Colon (tissue), 2 donors: ENCODE measurements around the gene YEATS2.

Experiments
- FAIRE-seq: peaks from 2 replicates; lab custom pipeline; 2012; peaks lifted over from hg19 to GRCh38; lab: Jason Lieb, UNC
- donor health status: control.
- donor health status: control.

The YEATS2 gene

DNA sequence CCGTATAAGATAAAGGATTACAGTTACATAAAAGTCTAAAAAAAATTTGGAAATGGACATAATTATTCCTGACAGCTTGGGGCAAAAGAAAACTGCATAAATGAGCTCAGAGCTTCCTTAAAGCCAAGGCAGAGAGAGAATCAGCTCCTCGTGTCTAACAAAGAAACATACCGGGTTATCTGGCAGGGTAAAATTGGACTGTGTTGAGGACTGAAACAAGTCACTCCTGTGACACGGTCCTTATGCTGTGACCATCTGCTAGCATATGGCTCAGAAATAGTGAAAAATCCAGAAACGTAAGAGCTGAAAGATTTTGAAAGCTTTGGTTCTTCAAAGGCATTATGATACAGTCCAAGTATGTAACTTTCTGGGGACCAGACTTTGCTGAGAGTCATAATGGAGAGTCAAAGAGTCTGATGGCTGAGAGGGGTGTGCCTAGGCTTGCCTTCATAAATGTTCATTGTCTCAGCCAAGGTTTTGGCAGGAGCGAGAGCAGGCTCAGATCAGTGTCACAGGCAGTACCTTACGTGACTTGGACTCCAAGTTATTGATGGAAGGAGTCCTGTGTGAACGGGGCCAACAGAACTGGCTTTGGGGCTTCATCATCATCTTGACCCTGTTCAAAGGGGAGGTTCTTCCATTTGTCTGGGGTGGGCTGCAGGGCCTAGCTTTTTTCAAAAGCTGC lies 115.3 kb downstream of the YEATS2 start:
- FAIRE-seq: no peak

DNA sequence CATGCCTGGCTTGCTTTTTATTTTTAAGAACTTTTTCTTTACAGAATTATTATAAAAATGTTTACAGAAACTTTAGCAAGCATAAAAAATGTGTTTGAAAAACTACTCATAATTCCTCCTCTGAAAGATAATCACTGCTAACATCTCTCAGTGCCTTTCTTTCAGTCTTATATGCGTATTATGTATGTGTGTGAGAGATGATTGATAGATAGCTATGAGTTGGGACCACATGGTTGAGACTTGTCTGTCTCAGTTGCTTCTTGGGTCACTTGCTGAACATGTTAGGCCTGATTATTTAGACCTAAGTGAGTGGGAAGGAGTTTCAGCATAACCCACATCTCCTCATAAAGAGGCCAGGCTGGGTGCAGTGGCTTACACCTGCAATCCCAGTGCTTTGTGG lies 116.6 kb downstream of the YEATS2 start:
- FAIRE-seq: no peak

DNA sequence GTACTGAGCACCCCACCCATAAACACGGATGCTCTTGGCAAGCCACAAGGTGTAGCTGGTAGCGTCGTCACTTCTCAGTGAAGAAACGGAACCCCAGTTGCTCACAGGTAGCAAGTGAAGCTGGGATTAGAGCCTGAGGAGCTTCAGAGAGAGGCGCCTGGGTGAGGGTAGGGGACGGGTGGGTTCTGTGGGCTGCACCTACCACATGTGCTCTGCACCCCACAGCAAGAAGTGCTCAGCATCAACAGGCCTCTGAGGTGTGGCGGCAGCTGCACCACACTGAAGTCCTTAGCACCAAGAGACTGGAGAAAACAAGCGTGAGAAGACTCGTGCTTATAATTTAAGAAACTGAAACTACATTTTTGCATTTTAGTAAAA lies 118.0 kb downstream of the YEATS2 start:
- FAIRE-seq: no peak

DNA sequence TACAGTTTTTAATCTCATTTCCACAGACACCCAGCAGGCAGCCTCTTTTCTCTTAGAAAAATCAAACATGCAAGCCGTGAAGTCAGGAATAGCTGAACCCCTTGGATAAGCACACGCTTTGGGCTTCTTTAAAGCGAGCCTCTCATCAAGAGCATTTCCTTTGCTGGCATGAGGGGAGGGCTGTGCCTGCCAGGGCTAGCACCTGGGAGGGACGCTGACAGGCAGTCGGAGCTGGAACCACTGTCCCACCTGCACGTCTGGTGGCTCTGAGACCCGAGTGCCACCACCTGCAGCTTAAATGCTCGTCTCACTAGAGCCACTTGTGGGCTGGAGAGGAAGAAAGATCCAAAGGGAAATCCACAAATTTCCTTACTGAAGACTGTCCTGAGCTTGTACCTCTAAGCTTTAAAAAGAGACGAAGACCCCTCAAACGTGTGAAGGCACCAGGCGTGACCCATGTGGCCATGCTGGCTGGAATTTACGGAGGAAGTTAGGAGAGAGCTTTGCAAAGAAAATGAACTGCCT lies 118.4 kb downstream of the YEATS2 start:
- no peak for FAIRE-seq

DNA sequence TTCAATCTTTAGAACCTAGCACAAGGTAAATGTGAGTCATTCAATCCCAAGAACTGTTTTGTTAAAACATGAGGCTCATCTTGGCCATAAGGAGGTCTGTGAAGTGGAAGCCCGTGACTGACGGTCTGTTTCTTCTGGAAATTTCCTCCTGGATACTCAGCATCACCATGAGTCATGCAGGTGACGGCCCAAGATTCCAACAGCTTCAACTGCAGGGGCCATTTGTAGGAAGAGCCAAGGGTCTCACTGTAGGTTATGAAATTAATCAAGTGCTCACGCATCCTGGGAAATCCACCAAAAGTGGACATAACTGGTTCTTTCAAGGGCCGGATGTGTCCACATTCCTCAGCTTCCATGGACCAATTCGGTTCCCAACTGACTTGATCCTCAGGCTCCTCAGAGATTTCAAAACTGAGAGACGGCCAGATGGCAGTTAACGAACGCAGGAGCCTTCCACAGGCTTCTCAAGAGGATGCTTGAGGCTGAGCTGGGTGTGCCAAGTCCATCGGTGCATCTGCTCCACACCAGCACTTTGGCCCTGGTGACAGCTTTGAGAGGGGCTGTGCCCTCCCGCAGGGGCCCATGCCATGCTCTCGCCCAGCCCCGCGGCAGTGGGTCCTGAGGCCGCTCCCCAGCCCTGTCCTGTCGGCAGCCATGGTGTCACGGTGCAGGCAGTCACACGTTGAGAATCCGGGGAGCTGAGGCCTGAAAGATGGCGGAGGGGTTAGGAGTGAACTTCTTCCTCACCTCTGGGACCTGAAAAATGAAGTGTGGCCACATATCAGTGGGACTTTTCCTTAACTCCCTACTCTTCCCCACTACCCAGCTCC lies 119.3 kb downstream of the YEATS2 start:
- FAIRE-seq: no peak

DNA sequence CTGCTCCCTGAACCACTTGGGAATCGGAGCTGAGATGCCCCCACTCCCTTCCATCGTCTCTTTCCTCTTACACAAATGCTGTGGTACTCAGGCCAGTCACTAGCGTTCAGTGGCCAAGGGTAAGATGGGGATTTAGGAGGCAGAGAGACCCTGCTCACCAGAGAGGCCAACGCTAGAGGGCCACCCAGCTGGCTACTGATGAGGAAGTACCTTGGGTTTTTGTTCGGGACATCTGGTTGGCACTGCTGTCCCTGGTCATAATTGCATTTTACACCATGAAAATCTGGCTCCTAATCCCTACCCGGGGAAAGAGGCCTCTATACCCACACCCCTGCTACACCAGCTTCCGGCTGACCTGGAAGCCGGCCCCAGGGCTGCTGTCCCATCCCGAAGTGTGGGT lies 120.0 kb downstream of the YEATS2 start:
- no peak for FAIRE-seq

DNA sequence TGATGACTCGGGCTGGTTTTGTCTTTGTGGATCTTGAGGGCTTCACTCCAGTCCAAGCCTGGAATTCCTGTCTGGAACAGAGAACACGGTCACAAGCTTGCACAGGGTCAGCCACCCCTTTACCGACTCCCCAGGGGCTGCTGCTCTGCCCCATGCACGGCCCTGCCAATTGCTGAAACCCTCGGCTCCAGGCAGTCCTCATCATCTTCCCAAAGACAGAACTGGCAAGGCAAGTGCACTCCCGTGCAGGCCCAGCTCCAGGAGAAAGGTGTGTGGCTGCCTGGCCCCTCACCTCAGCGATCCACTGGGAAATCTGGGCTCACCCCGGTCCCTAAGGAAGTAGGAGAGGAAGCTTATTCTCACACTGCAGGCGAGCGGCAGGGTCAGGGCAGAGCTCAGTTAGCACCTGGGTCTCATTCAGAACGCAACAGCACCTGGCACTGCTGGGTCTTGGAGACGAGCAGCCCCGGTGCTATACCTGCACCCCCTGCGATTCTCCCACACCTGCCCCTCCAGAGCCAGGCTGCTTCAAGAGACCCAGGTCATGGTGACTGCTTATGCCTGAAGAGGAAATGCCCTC lies 120.5 kb downstream of the YEATS2 start:
- no peak for FAIRE-seq

DNA sequence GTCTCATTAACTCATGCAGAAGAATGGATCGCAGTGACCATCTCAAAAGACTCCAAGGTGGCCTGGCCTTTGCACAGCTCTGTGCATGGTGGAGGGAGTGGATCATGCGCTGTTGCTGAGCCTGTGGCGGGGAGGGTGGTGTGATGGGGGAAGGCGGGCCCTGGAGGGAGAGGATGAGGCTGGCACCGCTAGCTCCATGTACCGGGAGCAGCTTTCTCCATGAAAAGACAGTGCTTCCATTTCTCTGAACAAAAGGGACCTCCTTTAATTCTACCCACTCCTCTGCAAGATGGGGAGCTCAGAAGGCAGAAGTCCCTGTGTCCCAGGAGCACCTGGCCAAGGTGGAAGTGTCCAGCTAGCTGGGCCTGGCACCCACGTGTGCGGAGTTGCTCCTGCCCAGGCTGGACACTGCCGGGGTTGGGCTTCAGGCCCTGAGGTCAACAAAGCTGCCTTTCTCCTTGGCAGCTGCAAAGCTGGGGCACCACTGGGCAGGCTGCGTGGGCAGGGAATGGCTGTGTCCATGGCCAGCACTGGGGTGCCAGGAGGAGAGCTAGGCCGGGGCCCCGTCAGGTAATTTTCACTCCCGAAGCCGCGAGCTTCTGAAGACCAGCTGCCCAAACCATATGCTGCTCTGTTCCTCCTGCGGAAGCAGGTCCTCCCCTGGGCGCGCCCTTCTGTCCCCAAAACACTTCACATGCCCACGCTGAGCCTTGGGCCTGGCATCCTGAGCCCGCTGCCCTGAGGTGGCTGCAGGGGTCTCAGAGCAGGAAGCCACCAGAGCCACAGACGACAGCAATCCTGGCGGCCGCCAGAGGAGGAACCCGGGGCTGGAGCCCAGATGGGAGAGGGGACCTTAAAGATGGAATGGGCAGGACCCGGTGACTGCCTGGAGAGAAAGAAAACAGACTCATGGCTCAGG lies 121.4 kb downstream of the YEATS2 start:
- FAIRE-seq: no peak

DNA sequence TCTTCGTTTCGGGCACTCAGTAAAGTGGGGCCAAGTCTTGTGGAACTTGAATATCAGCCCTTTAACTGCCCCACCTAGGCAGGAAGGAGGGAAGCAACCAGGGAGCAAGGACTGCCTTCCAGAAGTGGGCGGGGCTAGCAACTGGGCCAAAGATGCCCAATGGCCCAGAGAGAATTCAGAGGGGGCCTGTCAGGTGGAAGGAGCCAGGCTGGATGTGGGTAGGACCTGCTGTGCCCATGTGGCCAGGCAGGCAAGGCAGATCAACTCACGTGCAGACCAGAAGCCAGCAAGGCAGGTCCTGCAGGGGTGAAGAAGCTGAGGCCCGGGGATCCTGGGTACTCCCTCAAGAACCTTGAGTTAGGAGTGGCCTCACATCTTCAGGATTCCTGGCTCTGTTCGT lies 122.2 kb downstream of the YEATS2 start:
- FAIRE-seq: no peak

DNA sequence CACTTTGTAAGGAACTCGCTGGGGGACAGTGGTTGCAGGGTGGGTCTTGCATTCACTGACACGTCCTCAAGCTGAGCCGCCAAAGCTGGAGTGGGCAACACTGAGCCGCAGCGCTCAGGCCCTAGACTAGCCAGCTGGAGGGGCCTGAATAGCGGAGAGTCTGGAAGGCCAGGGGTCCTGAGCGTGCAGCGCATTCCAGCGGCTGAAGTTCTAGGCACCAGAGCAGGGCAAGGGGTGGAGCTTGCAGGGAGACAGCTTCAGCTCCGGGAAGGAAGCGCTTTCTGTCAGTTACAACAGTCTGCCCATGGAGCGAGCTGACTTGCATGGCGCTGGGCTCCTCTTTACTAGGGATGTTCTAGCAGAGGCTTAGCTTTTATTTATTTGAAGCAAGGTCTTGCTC lies 125.0 kb downstream of the YEATS2 start:
- FAIRE-seq: no peak

DNA sequence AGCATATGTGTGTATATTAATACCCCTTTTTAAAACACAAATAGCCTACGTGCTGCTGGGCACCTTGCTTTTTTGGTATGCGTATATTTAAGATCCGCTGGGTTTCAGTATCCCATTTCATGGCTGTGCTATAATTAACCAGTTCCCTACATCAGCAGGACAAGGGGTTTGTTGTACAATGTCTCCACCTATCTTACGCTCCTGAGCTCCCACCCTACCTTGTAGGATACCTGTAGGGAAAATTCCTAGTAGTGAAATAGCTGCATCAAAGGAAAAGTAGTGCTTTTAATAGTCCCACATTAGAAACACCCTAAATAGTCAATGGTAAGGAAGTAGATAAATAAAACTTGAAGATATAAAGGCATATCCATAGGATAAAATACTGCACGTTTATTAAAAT lies 126.4 kb downstream of the YEATS2 start:
- no peak for FAIRE-seq

DNA sequence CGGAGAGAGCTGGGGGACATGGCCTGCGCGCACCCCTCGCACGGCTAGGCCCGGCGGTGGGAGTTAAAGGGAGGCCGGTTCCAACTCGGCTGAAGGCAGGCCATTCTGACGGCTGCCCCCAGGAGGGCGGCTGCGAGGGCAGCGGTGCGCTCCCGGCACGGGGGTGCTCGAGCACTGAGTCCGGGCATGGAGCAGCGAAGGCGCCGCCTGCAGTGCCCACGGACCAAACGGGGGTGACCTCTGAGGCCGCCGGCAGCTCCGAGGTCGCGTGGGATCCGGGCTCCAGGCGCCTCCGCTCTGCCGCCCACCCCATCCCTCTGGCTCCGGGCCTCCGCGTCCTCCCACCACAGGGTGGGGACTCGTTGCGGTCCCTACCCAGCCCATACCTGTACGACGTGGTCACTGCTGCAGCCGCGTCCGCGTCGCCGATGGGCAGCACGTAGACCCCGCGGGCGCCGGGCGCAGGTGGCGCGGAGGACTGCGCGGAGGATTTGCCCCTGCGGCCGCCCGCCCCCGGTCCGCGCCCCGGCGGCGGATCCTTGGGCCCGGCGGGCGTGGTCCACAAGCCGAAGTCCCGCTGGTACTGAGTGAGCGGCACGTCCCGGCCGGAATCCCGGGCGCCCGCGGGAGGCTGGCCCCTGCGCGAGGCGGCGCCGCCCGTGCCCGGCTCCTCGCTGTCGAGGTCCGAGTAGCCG lies 127.3 kb downstream of the YEATS2 start:
- no peak for FAIRE-seq

DNA sequence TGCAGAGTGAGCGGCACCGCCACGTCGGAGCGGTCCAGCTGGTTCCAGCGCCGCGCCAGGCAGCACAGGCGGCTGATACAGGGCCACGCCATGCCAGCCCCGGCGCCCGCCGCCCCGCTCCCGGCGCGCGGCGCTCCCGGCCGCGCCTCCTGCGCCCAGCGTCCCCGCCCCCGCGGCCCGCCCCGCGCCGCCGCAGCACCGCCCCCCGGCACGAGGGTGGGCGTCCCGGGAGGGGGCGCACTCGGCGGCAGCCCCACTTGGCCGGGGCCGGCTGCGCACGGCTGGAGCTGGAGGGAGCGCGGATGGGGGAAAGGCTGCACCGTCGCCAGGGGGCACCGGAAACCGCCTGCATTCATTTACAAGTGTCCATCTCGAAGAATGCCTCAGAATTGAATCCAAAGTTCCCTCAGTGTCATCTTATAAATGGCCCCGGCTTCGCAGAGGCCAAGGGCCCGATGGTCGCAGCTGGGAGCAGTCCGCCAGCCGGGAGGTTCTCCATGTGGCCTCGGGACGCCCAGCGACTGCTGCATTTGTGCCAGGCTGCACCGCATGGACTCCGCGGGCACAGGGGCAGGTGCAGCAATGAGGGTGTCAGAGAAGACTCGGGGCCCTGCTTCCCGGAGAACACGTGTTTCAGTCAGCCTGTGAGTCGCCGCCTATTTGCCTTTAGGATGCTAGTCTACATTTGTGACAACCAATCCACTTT lies 128.0 kb downstream of the YEATS2 start, which contains the start of gene MAP6D1:
TSS of gene MAP6D1 (minus strand) at position 122 of the 706 bp plus-strand sequence. CDS start at position 92, 30 bp downstream.
- FAIRE-seq: no peak

DNA sequence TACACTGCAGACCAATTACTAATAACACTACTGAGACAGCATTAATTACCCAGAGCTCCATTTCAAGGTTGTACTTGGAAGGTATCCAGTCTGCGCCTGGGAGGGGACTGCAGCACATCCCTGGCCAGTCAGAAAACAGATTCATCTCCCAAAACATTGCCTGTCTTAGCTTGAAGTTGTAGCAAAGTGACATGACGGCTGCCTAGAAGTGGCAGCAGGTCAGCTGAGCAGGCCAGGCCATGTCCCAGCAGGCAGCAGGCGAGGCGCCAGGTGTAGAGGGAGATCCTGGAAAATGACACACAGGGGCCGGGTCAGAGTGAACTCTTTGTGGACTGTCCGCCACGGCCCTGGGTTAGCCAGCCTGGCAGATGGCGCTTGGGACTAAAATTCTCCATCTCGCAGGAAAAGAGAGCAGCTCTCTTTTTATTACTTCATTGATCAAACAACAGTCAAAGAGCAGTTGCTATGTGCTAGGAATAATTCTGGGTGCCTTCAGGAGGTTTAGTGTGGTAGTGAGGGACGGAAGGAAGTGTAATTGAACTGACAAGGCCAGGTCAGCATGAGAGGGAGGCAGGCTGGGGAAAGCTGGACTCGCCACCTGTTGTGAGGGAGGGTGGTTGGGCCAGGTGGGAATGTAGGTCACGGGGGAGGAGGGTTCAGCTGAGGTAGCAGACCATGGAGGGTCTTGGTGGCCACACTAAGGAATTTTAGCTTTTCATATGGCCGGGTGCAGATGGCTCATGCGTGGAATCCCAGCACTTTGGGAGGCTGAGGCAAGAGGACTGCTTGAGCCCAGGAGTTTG lies 129.1 kb downstream of the YEATS2 start:
- no peak for FAIRE-seq

DNA sequence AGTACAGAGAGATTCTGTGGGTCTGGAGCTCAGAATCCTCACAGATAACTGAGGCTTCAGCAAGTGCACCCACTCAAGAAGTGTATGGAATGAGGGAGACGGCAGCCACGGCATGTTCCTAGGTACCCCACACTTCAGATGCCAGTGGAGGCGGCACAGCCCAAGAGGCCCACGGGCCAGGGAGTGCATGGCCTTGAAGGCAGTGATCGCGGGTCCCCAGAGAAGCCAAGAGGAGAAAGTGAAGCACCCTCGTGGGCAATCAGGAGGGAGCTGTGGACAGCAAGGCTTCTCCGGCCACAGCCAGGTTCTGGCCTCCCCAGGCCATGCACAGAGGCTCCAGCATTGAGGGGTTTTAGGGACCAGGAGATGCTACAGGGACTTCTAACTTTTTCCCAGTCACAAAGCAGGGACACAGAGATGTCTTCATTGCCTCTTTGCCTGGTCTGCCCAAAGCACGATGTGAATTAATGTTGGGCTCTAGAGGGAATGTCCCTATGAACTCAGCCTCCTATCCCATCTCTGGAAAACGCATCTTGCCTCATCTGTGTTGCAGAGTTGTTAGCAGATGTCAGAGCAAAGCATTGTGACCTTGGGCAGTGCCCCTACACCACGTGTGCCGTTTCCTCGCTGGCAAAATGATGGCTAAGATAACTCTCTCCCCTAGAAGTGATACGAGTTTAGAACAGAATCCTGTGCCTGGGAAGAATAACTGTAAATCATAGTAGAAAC lies 130.4 kb downstream of the YEATS2 start:
- no peak for FAIRE-seq

DNA sequence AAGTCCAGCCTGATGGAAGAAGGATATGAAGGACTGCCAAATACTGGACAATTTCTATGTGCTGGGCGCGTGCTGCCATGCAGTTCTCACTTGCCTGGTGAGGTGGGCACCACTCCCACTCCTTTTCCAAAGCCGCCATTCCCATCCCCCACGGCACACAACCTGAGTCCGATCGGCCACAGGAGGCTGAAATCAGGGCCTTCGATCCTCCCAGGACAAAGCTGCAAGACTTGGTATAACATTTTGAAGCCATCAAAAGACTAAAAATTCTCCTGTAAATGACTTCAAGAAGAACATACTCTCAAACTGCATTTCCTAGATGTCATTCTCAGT lies 130.9 kb downstream of the YEATS2 start:
- FAIRE-seq: no peak

DNA sequence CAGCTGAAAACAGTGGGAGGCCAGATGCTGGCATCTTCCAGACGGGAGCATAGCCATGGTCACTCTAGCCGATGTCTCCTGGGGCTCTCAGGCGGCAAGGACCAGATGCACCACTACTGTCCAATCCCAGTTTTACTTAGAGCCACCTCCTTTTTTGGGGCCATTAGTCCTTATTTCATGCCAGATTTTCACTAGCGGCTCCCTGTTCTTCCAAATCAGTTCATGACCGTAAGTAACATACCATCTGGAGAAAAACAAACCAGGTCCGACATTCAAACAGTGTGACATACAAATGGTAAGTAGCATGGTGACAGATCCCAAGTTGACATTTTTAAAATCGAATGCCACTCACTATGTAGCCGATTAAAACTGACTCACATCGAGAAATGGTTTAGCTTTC lies 131.9 kb downstream of the YEATS2 start:
- FAIRE-seq: no peak

DNA sequence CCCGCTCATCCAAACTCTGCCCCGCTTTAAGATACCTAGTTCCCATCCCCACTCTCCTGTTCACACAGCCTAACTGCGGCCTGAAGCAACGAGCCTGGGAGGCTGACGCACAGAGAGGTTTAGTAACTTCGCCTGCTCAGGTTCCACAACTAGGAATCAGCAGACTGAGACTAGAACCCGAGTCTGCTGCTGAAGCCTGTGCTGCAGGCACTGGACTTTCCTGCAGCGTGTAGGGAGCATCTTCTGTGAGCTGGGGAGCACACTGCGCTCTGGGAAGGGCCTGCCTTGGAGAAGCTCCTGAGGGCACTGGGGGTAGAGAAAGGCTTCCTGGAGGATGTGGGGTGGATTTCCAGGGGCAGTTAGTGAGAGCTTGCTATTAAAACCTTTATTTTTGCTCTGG lies 132.6 kb downstream of the YEATS2 start:
- no peak for FAIRE-seq

DNA sequence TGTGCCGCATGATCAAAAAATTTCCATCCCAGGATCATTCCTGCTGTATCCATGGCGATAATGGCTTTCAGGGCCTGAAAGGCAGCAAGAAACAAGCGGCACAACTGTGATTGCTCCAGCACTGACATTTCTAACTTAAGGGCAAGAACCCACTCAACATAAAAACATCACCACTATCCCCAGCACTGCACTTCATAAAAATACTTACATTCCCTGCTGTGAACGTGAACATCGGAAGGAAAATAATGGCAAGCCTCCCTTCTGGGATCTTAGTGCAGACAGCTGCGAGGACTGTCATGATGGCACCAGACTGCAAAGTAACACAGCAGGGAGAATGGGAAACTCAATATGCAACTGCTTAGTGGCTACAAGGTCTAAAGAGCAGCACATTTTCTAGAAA lies 135.9 kb downstream of the YEATS2 start:
- FAIRE-seq: no peak
